ENCODE measurements around the gene MYL7.

Gene MYL7

DNA sequence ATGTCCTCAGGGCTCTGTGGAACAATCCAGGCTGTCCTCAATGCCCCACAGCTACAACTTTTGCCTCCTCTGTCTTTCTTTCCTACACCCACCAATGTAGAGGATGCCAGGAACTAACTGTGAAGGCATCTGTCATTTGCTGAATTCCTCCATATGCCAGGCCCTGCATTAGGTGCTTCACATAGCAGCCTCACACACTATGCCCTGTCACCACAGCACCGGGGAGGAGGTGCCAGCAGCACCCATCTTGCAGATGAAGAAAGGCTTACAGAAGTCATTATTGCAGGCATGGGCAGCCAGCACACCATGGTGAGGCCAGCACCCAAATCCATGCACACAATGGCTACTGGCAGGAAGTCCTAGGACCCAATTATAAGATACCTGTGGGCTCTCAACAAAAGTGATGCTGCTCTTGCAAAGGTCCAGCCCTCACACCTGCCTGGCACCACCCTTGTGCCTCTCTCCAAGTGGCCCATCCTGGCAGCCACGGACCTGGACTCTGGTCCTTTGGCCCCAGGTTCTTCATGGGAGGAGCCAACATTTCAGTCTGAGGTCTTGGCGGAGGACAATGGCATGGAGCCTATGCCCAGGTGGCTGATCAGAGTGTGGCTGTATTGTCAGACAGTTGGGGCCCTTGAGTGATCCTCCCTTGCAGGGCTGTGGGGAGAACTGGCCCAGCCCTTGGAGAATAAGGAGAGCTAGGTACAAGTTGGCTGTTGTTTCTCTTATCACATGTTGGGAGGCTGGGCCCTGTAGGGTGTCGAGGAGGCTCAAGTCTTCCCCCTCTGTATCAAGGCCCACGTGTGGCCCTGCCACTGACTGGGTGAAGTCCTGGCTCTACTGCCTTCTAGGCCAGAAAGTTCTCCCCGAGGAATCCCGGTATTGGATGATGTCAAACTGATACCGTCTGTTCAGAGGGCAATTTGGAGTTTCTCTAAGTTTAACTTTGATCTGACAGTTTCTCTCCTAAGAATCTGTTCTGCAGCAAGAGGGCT is 14.4 kb upstream of the MYL7 start:
- H3K4me2 ChIP-seq (ENCODE audit: low read length) = no peak overlapping the region
- no peaks in the 10 kb centered on the region for H3K9me2 ChIP-seq (ENCODE audit: low read depth, low read length)
- no peaks in the 10 kb centered on the region for H4K20me1 ChIP-seq (ENCODE audit: insufficient read depth, low read length)
- no peak for TF ChIP-seq EZH2 (IDR thresholded peaks at IDR 0.05; ENCODE audit: borderline replicate concordance, low read length)
- TF ChIP-seq, protein P1, sequence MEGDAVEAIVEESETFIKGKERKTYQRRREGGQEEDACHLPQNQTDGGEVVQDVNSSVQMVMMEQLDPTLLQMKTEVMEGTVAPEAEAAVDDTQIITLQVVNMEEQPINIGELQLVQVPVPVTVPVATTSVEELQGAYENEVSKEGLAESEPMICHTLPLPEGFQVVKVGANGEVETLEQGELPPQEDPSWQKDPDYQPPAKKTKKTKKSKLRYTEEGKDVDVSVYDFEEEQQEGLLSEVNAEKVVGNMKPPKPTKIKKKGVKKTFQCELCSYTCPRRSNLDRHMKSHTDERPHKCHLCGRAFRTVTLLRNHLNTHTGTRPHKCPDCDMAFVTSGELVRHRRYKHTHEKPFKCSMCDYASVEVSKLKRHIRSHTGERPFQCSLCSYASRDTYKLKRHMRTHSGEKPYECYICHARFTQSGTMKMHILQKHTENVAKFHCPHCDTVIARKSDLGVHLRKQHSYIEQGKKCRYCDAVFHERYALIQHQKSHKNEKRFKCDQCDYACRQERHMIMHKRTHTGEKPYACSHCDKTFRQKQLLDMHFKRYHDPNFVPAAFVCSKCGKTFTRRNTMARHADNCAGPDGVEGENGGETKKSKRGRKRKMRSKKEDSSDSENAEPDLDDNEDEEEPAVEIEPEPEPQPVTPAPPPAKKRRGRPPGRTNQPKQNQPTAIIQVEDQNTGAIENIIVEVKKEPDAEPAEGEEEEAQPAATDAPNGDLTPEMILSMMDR (IDR thresholded peaks at IDR 0.05; ENCODE audit: low read length) = no peak
- no peaks in the 10 kb centered on the region for H3K36me3 ChIP-seq (ENCODE audit: insufficient read depth, low read length)
- no peaks in the 10 kb centered on the region for H3F3A ChIP-seq (ENCODE audit: insufficient read depth, low read length)
- no peak overlapping the region for H3K4me3 ChIP-seq (ENCODE audit: low read depth, low read length, poor library complexity, severe bottlenecking)
- H3K9ac ChIP-seq (ENCODE audit: low read length) = no peak overlapping the region
- H3K27ac ChIP-seq (ENCODE audit: low read depth, low read length, poor library complexity, severe bottlenecking) = no peak overlapping the region
- no peaks in the 10 kb centered on the region for H3K9me3 ChIP-seq (ENCODE audit: low read length)
- no peaks in the 10 kb centered on the region for H3K27me3 ChIP-seq (ENCODE audit: insufficient read depth, low read length)
- H3K79me2 ChIP-seq (ENCODE audit: insufficient read depth, low read length) = no peaks in the 10 kb centered on the region
- no peak overlapping the region for H2AFZ ChIP-seq (ENCODE audit: low read length)
- H3K4me1 ChIP-seq (ENCODE audit: insufficient read depth, low read length, severe bottlenecking) = no peaks in the 10 kb centered on the region

DNA sequence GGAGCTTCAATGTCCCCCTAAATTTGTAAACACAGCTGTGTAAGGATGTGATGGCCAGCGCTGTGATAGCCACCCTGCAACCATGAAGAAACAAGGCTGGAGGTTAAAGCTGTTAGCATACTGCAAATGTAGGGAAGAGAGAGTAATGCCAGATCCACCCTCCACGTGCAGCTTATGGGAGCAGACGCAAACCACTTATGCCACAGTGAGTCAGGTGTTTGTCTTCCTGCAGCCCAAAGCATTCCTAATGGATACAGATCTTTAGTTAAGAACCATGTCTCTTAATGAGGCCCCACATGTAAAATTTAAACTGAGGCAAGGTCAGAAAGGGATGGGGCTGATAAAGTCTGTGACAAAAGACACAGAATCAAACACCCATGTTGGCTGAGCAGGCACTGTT is 13.6 kb upstream of the MYL7 start:
- Histone ChIP-seq H3K27me3 (ENCODE audit: insufficient read depth, low read length) (no peaks in the 10 kb centered on the region), H3K9ac (ENCODE audit: low read length) (no peak overlapping the region), H3K4me3 (ENCODE audit: low read depth, low read length, poor library complexity, severe bottlenecking) (no peak overlapping the region), H3K36me3 (ENCODE audit: insufficient read depth, low read length) (no peaks in the 10 kb centered on the region), H3K79me2 (ENCODE audit: insufficient read depth, low read length) (no peaks in the 10 kb centered on the region), H3K4me1 (ENCODE audit: insufficient read depth, low read length, severe bottlenecking) (no peaks in the 10 kb centered on the region), H3K4me2 (ENCODE audit: low read length) (no peak overlapping the region), H4K20me1 (ENCODE audit: insufficient read depth, low read length) (no peaks in the 10 kb centered on the region), H3K27ac (ENCODE audit: low read depth, low read length, poor library complexity, severe bottlenecking) (no peak overlapping the region), H3F3A (ENCODE audit: insufficient read depth, low read length) (no peaks in the 10 kb centered on the region), H3K9me2 (ENCODE audit: low read depth, low read length) (no peaks in the 10 kb centered on the region), H2AFZ (ENCODE audit: low read length) (no peak overlapping the region), H3K9me3 (ENCODE audit: low read length) (no peaks in the 10 kb centered on the region)
- TF ChIP-seq EZH2 (IDR thresholded peaks at IDR 0.05; ENCODE audit: borderline replicate concordance, low read length) = no peak
- TF ChIP-seq, protein P1 (IDR thresholded peaks at IDR 0.05; ENCODE audit: low read length) = no peak

DNA sequence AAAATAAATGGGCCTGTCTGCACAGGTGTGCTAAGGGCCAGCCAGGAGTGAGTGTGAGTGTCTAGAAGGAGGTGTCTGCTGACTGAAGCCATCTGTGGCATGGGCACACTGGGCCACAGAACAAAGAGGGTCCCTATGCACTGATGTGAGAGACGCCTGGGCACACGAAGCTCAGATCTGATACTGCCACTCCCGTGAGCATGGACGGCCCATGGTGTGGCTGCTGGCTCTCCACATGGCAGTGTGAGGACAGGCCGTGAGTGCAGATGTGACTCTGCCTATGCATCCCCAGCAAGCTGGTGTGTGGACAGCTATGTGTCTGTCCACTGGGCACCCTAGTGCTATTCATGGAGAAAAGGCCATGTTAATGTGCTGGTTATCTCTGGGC is 12.8 kb upstream of the MYL7 start:
- H3K9me3 ChIP-seq (ENCODE audit: low read length) = no peaks in the 10 kb centered on the region
- H3K9me2 ChIP-seq (ENCODE audit: low read depth, low read length) = no peaks in the 10 kb centered on the region
- H3K4me3 ChIP-seq (ENCODE audit: low read depth, low read length, poor library complexity, severe bottlenecking) = no peak overlapping the region
- no peak overlapping the region for H3K9ac ChIP-seq (ENCODE audit: low read length)
- H3K36me3 ChIP-seq (ENCODE audit: insufficient read depth, low read length) = no peaks in the 10 kb centered on the region
- no peaks in the 10 kb centered on the region for H3K4me1 ChIP-seq (ENCODE audit: insufficient read depth, low read length, severe bottlenecking)
- H2AFZ ChIP-seq (ENCODE audit: low read length) = no peak overlapping the region
- no peaks in the 10 kb centered on the region for H3F3A ChIP-seq (ENCODE audit: insufficient read depth, low read length)
- H3K27ac ChIP-seq (ENCODE audit: low read depth, low read length, poor library complexity, severe bottlenecking) = no peak overlapping the region
- TF ChIP-seq EZH2 (IDR thresholded peaks at IDR 0.05; ENCODE audit: borderline replicate concordance, low read length) = no peak
- TF ChIP-seq, protein P1 (IDR thresholded peaks at IDR 0.05; ENCODE audit: low read length) = no peak
- no peak overlapping the region for H3K4me2 ChIP-seq (ENCODE audit: low read length)
- H3K27me3 ChIP-seq (ENCODE audit: insufficient read depth, low read length) = no peaks in the 10 kb centered on the region
- H3K79me2 ChIP-seq (ENCODE audit: insufficient read depth, low read length) = no peaks in the 10 kb centered on the region
- no peaks in the 10 kb centered on the region for H4K20me1 ChIP-seq (ENCODE audit: insufficient read depth, low read length)

Data from OCI-LY1 (cell line).